ENCODE measurements around the gene LCLAT1.
"Not testable (repeated sequence)": the region's sequence is repeated elsewhere in the genome, so short reads cannot be mapped to it uniquely, and the experiment has no call there.

The LCLAT1 gene

GRCh38 chr2:30454571-30454970 is 7.5 kb downstream of the LCLAT1 start:
- peak; percentile 4 for DNase-seq (ENCODE audit: low read depth)

- no peak for DNase-seq (ENCODE audit: low read depth)
Measured at GRCh38 chr2:30455114-30455738, 8.2 kb downstream of the LCLAT1 start.

GRCh38 chr2:30456106-30456505 is 9.1 kb downstream of the LCLAT1 start:
- no peak for DNase-seq (ENCODE audit: low read depth)

GRCh38 chr2:30456579-30456978 is 9.5 kb downstream of the LCLAT1 start:
- DNase-seq (ENCODE audit: low read depth): no peak

DNA sequence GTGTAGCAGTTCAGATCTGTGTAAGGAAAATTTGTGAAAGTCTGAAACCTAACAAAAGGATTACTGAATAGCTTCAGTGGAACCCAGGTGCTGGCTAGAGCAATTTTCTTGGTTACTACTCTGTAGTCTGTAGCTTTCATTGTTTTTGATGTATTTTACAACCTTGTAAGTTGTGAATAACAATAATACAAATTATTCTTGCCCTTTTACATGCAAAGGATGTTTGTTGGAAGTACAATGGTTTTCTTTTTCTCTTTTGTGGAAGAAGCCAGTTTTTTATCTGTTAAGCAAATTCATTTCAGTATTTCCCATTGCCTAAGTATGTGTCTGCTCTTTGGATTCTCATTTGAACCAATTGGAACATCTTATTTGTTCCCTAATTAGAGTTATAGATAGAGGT is 10.2 kb downstream of the LCLAT1 start:
- DNase-seq (ENCODE audit: low read depth): no peak

DNA sequence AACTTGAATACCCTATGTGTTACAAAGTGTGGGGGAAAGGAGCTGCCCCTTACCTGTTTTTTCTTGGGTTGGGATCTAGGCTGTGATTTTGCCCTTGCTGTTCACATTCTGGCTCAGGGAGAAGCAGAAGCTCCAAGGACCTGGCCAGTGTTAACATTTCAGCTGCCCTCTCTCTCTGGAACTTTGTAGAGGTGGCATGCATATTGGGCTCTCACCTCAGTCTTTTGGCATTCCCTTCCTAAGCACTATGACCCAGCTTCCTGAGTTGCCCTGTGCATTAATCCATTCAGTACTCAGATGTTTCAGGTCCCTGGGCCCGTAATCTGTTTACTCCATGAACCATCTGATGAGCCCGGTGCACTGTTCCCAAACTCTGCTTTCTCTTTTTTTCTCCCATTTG is 12.1 kb downstream of the LCLAT1 start:
- DNase-seq (ENCODE audit: low read depth): no peak

- no peak for DNase-seq (ENCODE audit: low read depth)
Measured at GRCh38 chr2:30462131-30462857, 15.2 kb downstream of the LCLAT1 start.

- DNase-seq (ENCODE audit: low read depth): no peak
Measured at GRCh38 chr2:30463535-30463934, 16.5 kb downstream of the LCLAT1 start.

DNA sequence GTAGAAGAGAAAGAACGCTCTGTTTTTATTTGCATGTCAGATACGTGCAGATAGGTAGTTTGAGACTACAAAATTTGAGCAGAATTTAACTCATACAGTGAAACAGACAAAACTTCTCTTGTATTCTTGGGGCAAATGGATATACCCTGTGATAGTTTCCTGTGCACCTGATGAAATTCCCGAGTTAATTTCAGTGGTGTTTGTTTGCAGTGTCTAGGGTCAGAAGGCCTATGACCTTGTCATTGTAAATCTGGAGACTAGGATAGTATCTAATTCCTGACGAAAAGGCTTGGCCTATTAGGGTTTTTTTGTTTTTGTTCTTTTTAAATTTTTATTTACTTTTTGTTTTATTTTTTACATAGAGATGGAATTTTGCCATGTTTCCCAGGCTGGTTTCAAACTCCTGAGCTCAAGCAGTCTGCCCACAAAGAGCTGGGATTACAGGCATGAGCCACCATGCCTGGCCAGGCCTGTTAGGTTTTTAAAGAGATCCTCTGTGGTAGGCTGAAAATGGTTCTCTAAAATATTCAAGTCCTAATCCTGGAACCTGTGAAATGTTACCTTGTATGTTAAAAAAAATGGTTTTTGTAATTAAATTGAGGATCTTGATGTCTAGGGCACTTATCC is 17.6 kb downstream of the LCLAT1 start:
- DNase-seq (ENCODE audit: low read depth): no peak

- DNase-seq (ENCODE audit: low read depth): no peak
Measured at GRCh38 chr2:30465171-30465545, 18.1 kb downstream of the LCLAT1 start.

DNA sequence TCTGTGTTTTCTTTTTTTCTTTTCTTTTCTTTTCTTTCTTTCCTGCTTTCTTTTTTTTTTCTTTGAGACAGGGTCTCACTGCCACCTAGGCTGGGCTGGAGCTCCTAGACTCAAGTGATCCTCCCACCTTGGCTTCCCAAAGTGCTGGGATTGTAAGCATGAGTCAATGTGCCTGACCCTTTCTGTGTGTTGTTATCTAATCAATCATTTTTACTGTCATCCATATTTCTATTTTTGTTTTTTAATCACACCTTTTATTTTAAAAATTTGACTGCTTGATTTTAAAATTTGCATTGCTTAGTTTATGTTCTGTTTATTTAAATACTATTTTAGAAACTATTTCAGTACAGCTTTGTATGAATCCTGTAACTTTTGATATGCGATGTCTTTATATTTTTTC is 19.2 kb downstream of the LCLAT1 start:
- DNase-seq (ENCODE audit: low read depth): no peak

DNA sequence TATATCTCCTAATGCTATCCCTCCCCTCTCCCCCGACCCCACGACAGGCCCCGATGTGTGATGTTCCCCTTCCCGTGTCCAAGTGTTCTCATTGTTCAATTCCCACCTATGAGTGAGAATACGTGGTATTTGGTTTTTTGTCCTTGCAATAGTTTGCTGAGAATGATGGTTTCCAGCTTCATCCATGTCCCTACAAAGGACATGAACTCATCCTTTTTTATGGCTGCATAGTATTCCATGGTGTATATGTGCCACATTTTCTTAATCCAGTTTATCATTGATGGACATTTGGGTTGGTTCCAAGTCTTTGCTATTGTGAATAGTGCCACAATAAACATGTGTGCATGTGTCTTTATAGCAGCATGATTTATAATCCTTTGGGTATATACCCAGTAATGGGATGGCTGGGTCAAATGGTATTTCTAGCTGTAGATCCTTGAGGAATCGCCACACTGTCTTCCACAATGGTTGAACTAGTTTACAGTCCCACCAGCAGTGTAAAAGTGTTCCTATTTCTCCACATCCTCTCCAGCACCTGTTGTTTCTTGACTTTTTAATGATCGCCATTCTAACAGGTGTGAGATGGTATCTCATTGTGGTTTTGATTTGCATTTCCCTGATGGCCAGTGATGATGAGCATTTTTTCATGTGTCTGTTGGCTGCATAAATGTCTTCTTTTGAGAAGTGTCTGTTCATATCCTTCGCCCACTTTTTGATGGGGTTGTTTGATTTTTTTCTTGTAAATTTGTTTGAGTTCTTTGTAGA is 20.2 kb downstream of the LCLAT1 start:
- not testable (repeated sequence) for DNase-seq (ENCODE audit: low read depth)

DNA sequence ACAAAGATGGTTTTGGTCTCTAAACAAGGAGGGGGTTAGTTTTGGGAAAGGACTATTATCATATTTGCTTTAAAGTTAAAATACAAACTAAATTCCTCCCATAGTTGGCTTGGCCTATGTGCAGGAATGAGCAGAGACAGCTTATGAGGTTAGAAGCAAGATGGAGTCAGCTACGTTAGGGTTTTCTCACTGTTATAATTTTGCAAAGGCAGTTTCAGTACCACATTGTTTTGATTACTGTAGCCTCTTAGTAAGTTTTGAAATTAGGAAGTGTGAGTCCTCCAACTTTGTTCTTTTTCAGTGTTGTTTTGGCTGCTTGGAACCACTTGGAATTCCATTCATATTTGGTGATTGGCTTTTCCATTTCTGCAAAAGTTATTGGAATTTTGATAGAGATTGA is 23.4 kb downstream of the LCLAT1 start:
- DNase-seq (ENCODE audit: low read depth): no peak

- no peak for DNase-seq (ENCODE audit: low read depth)
Measured at GRCh38 chr2:30472326-30472725, 25.3 kb downstream of the LCLAT1 start.

DNA sequence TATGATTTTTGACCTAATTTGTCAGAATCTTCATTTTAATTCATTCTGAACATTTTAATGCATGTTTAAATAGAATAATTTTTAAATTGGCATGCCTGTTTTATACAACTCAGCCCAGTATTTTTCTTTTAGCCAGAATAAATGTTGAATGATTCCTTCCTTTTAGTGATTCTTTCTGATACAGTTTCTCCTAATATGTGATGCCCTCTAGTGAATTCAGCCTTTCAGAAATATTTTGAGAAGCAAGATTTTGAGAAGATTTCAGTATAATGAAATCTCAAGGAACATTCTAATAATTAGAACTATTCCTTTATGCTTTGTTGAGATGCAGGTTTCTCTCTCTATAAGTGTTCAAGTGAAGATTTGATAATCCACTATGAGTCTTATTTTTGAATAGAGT is 28.5 kb downstream of the LCLAT1 start:
- DNase-seq (ENCODE audit: low read depth): no peak

- DNase-seq (ENCODE audit: low read depth): no peak
Measured at GRCh38 chr2:30476636-30477035, 29.6 kb downstream of the LCLAT1 start.

- no peak for DNase-seq (ENCODE audit: low read depth)
Measured at GRCh38 chr2:30480703-30481322, 33.8 kb downstream of the LCLAT1 start.

DNA sequence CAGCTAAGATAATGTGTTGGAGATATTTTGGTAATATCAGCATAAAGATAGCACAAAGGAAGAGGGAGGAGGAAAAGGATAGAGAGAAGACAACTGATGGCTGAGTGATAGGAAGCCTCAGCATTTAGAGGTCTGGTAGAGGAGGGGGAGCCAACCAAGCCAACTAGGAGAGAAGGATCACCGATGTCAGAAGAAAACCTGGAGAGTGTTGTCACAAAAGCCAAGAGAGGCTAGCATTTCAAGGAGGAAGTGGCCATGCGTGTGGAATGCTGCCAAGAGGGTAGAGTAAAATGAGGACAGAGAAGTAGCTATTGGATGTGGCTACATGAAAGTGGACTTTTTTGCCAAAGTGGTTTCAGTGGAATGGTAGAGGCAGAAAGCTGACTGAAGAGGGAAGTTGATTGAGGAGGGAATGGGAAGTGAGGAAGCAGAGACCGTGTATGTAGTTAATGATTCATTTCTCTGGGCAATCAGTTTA is 34.3 kb downstream of the LCLAT1 start:
- no peak for DNase-seq (ENCODE audit: low read depth)

DNA sequence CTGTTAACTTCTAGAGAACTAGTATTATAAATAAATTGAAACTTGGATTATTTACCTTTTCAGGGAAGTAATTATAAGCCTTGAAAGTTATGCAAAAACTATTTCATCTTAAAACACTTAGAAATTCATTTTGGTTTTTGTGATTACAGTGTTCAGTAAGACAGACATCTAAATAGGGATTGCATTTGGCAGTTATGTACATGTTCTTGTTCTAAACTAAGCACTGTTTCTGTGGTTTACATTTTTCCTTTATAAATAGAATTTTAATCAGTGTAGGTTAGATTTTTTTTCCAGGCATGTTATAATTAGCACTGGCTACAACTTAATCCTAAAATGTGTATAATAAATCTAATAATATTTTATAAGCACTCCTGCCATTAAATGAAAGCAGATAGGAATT is 35.0 kb downstream of the LCLAT1 start:
- no peak for DNase-seq (ENCODE audit: low read depth)

DNA sequence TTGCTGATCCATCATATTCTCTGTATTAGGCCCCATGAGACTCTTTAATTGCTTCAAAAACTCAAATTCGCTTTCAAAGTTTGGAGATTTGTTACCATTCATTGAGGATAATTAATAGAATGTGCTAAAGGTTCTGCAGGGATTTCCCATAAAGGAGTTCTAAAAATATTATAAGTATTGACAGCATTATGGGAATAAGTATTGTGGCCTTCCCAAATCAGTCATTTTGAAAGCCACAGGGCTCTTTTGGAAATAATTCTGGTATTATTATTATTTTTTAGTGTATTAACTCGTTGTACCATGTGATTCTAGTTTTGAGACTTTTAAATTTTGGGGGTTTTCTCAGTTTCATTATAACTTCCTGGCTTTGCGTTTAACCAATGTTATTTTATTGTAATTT is 37.1 kb downstream of the LCLAT1 start:
- DNase-seq (ENCODE audit: low read depth): no peak

DNA sequence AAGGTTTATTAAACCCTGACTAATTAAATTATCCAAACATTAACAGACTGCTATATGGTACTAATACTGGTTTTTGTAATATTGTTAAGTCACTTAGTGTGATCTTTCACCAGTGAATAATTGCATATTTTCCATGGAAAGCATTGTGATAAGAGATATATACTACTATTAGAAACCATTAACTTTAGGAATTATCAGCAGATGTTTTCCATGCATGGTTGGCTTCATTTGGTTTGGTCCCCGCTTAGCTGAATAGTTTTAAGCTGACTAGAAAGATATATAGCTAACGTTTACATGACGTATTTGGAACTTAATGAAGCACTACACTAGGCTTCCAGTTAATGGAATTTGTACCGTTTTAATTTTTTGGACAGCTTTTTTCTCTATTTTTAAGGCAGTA is 37.9 kb downstream of the LCLAT1 start:
- DNase-seq (ENCODE audit: low read depth): no peak

GRCh38 chr2:30486655-30487054 is 39.6 kb downstream of the LCLAT1 start:
- no peak for DNase-seq (ENCODE audit: low read depth)

Data from iris pigment epithelial cell (primary cell).